K562 (cell line): ENCODE results near the gene GNG11. TPM values are rescaled to one million over a fixed set of nuclear protein-coding genes. Genes with fewer than 3 reads are reported as not detected.

ENCODE experiments used
- ATAC-seq: fragments of 200-7000 bp; cut with Tn5 transposase; 3 replicates; pipeline ENCODE4 v1.9.1; 2020; ENCODE audit warnings: moderate library complexity
- BruUV-seq: library from RNA; stranded (reverse); fragments of 400-500 nt; replicated peaks from 2 replicates; lab custom pipeline; 2021; lab: Mats Ljungman, UMichigan
- CTCF ChIA-PET: fragments of 300-600 bp; formaldehyde crosslinking; extraction: SDS; loops from one replicate; lab custom pipeline; 2021; ENCODE audit warnings: low intra/inter-chr PET ratio; lab: Yijun Ruan, JAX
- POLR2A ChIA-PET: fragments of 300-600, 350-650 bp; sonication (Branson Sonifier 250); formaldehyde crosslinking; extraction: SDS; loops from one replicate; lab custom pipeline; 2021; ENCODE audit warnings: antibody characterized with exemption, inconsistent platforms; lab: Yijun Ruan, JAX
- DNase-seq, 4 experiments: peaks; one replicate each; pipeline versions ENCODE4 v3.0.0 to v3.0.0-alpha.2; 2011 to 2018; ENCODE audit warnings: low spot score in 3 of 4, mixed read lengths in 3 of 4; ENCODE audit errors: extremely low read depth in 1 of 4
- FAIRE-seq: peaks from 2 replicates; lab custom pipeline; 2011; peaks lifted over from hg19 to GRCh38; lab: Jason Lieb, UNC
- H2AFZ ChIP-seq: 2 replicates; pipeline ENCODE4 v1.6.0; 2011; ENCODE audit warnings: low read depth, low read length, control low read depth, inconsistent platforms
- H3K27ac ChIP-seq: fragments of 200-600 bp; 3 replicates; pipeline ENCODE4 v1.8.0; 2011; ENCODE audit warnings: low read depth, mild to moderate bottlenecking, control low read depth, inconsistent platforms, low read length, moderate library complexity, mixed read lengths; ENCODE audit errors: extremely low read depth
- H3K27me3 ChIP-seq, 2 experiments: fragments of 300-600 bp in 1 of 2; 2 replicates in 1 of 2; 3 replicates in 1 of 2; pipeline versions ENCODE4 v1.6.0 to v1.8.0; 2011; ENCODE audit warnings: inconsistent platforms in 2 of 2, low read length in 2 of 2, mild to moderate bottlenecking in 1 of 2, mixed read lengths in 1 of 2, moderate library complexity in 1 of 2; ENCODE audit not compliant: control insufficient read depth in 2 of 2, insufficient read depth in 2 of 2
- H3K36me3 ChIP-seq: fragments of 300-600 bp; 3 replicates; pipeline ENCODE4 v1.8.0; 2011; ENCODE audit warnings: mild to moderate bottlenecking, low read length, inconsistent platforms; ENCODE audit not compliant: control insufficient read depth, insufficient read depth
- H3K4me1 ChIP-seq, 2 experiments: fragments of 200-600 bp in 1 of 2; replicated peaks in 1 of 2; 2 replicates in 1 of 2; 3 replicates in 1 of 2; pipeline versions ENCODE4 v1.5.1 to v1.8.0; 2011; ENCODE audit warnings: inconsistent platforms in 2 of 2, low read length in 2 of 2, mild to moderate bottlenecking in 1 of 2, mixed read lengths in 1 of 2, moderate library complexity in 1 of 2; ENCODE audit not compliant: control insufficient read depth in 2 of 2, insufficient read depth in 2 of 2
- H3K4me2 ChIP-seq: 2 replicates; pipeline ENCODE4 v1.6.1; 2011; ENCODE audit warnings: low read length, control low read depth, inconsistent platforms, mixed read lengths; ENCODE audit not compliant: insufficient read depth
- H3K4me3 ChIP-seq: fragments of 200-600 bp; sonication (generic), shearing (Covaris generic); 2 replicates; pipeline ENCODE4 v1.5.1; 2016; ENCODE audit warnings: control low read depth, inconsistent platforms
- H3K79me2 ChIP-seq: fragments of 200-600 bp; 3 replicates; pipeline ENCODE4 v1.8.0; 2011; ENCODE audit warnings: low read length, inconsistent platforms; ENCODE audit not compliant: control insufficient read depth, insufficient read depth
- H3K9ac ChIP-seq, 2 experiments: 2 replicates each; pipeline versions ENCODE4 v1.6.0 to v1.6.1; 2011; ENCODE audit warnings: low read depth in 2 of 2, low read length in 2 of 2, control low read depth in 1 of 2, inconsistent platforms in 1 of 2, mild to moderate bottlenecking in 1 of 2, mixed read lengths in 1 of 2; ENCODE audit not compliant: insufficient read depth in 1 of 2
- H3K9me1 ChIP-seq: one replicate; pipeline ENCODE4 v1.6.0; 2011; ENCODE audit warnings: inconsistent platforms, mild to moderate bottlenecking, low read length, moderate library complexity; ENCODE audit not compliant: control insufficient read depth, insufficient read depth
- H3K9me3 ChIP-seq: replicated peaks from 2 replicates; pipeline ENCODE4 v1.5.1; 2011; ENCODE audit warnings: low read depth, low read length, inconsistent platforms; ENCODE audit not compliant: control insufficient read depth, insufficient read depth
- H4K20me1 ChIP-seq: replicated peaks from 2 replicates; pipeline ENCODE4 v1.6.1; 2011; ENCODE audit warnings: low read length, inconsistent platforms, mixed read lengths; ENCODE audit not compliant: control insufficient read depth, insufficient read depth
- BCOR ChIP-seq: fragments of 450-650 bp; IDR thresholded peaks from 2 replicates; pipeline ENCODE4 v1.6.1; 2016
- CCAR2 ChIP-seq: fragments of 200-400 bp; formaldehyde crosslinking; IDR thresholded peaks from 2 replicates; pipeline ENCODE4 v1.6.1; 2017; ENCODE audit warnings: mild to moderate bottlenecking, low read depth, low read length
- FOXA1 ChIP-seq: fragments of 450-650 bp; IDR thresholded peaks from 2 replicates; pipeline ENCODE4 v1.6.1; 2016; ENCODE audit warnings: mild to moderate bottlenecking, borderline replicate concordance
- HMG20A ChIP-seq: fragments of 450-650 bp; formaldehyde crosslinking; conservative IDR thresholded peaks from 2 replicates; pipeline ENCODE4 v1.4.0; 2020; ENCODE audit warnings: mild to moderate bottlenecking, mixed read lengths
- HMGN3 ChIP-seq: IDR thresholded peaks from 2 replicates; pipeline ENCODE4 v1.6.1; 2011; ENCODE audit warnings: borderline replicate concordance, low read depth, mild to moderate bottlenecking, mixed read lengths, low read length; ENCODE audit not compliant: insufficient read length; ENCODE audit errors: extremely low read depth
- HNRNPL ChIP-seq: fragments of 200-400 bp; formaldehyde crosslinking; IDR thresholded peaks from 2 replicates; pipeline ENCODE4 v1.6.1; 2017; ENCODE audit warnings: low read depth, mild to moderate bottlenecking, low read length
- IFI16 ChIP-seq: fragments of 250-450 bp; sonication (Bioruptor Pico); IDR thresholded peaks from 2 replicates; pipeline ENCODE4 v2.1.2; 2022; ENCODE audit warnings: mild to moderate bottlenecking, inconsistent platforms
- NCOA2 ChIP-seq, 2 experiments: fragments of 450-650 bp; IDR thresholded peaks; 2 replicates each; pipeline ENCODE4 v1.6.1; 2018; ENCODE audit warnings: mild to moderate bottlenecking in 2 of 2, moderate library complexity in 1 of 2; ENCODE audit not compliant: partially characterized antibody in 2 of 2
- SRSF7 ChIP-seq: fragments of 200-400 bp; formaldehyde crosslinking; optimal IDR thresholded peaks from 2 replicates; pipeline ENCODE3; 2017; ENCODE audit warnings: mild to moderate bottlenecking, low read depth, low read length
- SRSF9 ChIP-seq: fragments of 200-400 bp; formaldehyde crosslinking; IDR thresholded peaks from 2 replicates; pipeline ENCODE4 v1.6.1; 2017; ENCODE audit warnings: low read depth, low read length, borderline replicate concordance
- ZNF217 ChIP-seq: sonication (generic); formaldehyde crosslinking; IDR thresholded peaks from 2 replicates; pipeline ENCODE4 v1.8.0; 2022; ENCODE audit warnings: mild to moderate bottlenecking, missing genetic modification reagents
- in situ Hi-C: fragments of 300-500 bp; cut with MboI; formaldehyde crosslinking; loops from 4 replicates; pipeline ENCODE4 v1.15.0; 2018; ENCODE audit warnings: inconsistent platforms, mixed read lengths
- intact Hi-C: fragments of 100-400 bp; cut with micrococcal nuclease; formaldehyde crosslinking; loops from 2 replicates; pipeline ENCODE4 v1.14.2; 2022
- polyA plus RNA-seq, 8 experiments: library from polyadenylated mRNA; depleted of rRNA in 4 of 8; stranded (reverse) in 5 of 8; unstranded in 3 of 8; fragments of >200 nt; fragmentation: Nextera tagmentation in 2 of 8; fragmentation: Illumina TruSeq in 1 of 8; extraction: Ambion mirVana in 2 of 8; extraction: Trizol in 1 of 8; gene quantifications; 2 replicates each; pipeline versions ENCODE4 v1.2.1 to v1.2.3, GENCODE V29; 2011 to 2014; ENCODE audit warnings: inconsistent platforms in 1 of 8, missing spikeins in 1 of 8
- total RNA-seq, 7 experiments: library from RNA; depleted of rRNA in 6 of 7; stranded (reverse); fragments of >200 nt in 6 of 7; fragmentation: Illumina TruSeq in 2 of 7; extraction: Trizol in 2 of 7; gene quantifications; 2 replicates each; pipeline versions ENCODE4 v1.2.1 to v1.2.3, GENCODE V29; 2011 to 2021; ENCODE audit warnings: low replicate concordance in 1 of 7

The GNG11 gene
- total and polyA plus RNA-seq, 9 of the 15 experiments (the other 6 are each of a cell fraction or from before 2014, with no cell fraction given) = 0.06 TPM; not detected in 8

- Histone ChIP-seq H3K4me2 (no peak overlapping the region), H2AFZ (no peak overlapping the region), H3K36me3 (no peaks in the 10 kb centered on the region), H3K9ac (no peak overlapping the region), H3K4me1 (no peaks in the 10 kb centered on the region), H3K79me2 (no peaks in the 10 kb centered on the region), H3K27ac (no peak overlapping the region), H3K27me3 (no peaks in the 10 kb centered on the region), H3K4me3 (no peak overlapping the region), H4K20me1 (no peaks in the 10 kb centered on the region), H3K9me3 (no peaks in the 10 kb centered on the region), H3K9me1 (no peaks in the 10 kb centered on the region)
- BruUV-seq = no TSS peak
- no peak for DNase-seq
- in situ Hi-C loops (no loop called here), intact Hi-C loops (no loop called here)
- ChIA-PET CTCF (no interaction called here), POLR2A (no interaction called here)
- TF ChIP-seq CCAR2 (no peak), NCOA2 (IDR thresholded peaks at IDR 0.05; ENCODE audit: partially characterized antibody in 2 of 2) (no peak), HNRNPL (no peak), SRSF9 (no peak), BCOR (no peak), HMG20A (no peak), HMGN3 (no peak), ZNF217 (CRISPR knock-in tag) (no peak), FOXA1 (no peak), SRSF7 (no peak), IFI16 (CRISPR knock-in tag) (no peak)
- no peak for FAIRE-seq
- no peak for ATAC-seq
Observed at GRCh38 chr7:93913197-93913596, 8.3 kb upstream of the GNG11 start.
